HEK293 (cell line): ENCODE data around the gene ANKRD63.

Source experiments
- CTCF ChIA-PET: fragments of 350-600 bp; formaldehyde crosslinking; extraction: SDS; loops from one replicate; lab custom pipeline; 2021; ENCODE audit warnings: antibody characterized with exemption; lab: Yijun Ruan, JAX
- POLR2A ChIA-PET: fragments of 300-600 bp; formaldehyde crosslinking; extraction: SDS; loops from one replicate; lab custom pipeline; 2020; ENCODE audit warnings: antibody characterized with exemption, inconsistent platforms; lab: Yijun Ruan, JAX
- H3K27ac ChIP-seq: fragments of 200-500 bp; sonication (Bioruptor generic); 2 replicates; pipeline ENCODE4 v1.5.1; 2014; ENCODE audit warnings: low read depth, low read length, control low read depth, inconsistent platforms; ENCODE audit errors: extremely low read depth
- H3K36me3 ChIP-seq, 2 experiments: fragments of 200-500 bp in 1 of 2; sonication (Bioruptor generic) in 1 of 2; 1 replicate in 1 of 2; 2 replicates in 1 of 2; pipeline ENCODE4 v1.5.1; 2014 to 2017; ENCODE audit warnings: inconsistent platforms in 2 of 2, low read length in 2 of 2; ENCODE audit not compliant: control insufficient read depth in 2 of 2, insufficient read depth in 1 of 2
- H3K4me1 ChIP-seq: fragments of 200-500 bp; sonication (Bioruptor generic); 2 replicates; pipeline ENCODE4 v1.5.1; 2014; ENCODE audit warnings: mild to moderate bottlenecking, low read length, inconsistent platforms; ENCODE audit not compliant: control insufficient read depth, insufficient read depth
- H3K4me3 ChIP-seq: 2 replicates; pipeline ENCODE4 v1.5.1; 2011; ENCODE audit warnings: low read depth, mild to moderate bottlenecking, control low read depth, low read length, moderate library complexity
- H3K9me3 ChIP-seq: fragments of 200-500 bp; sonication (Bioruptor generic); 2 replicates; pipeline ENCODE4 v1.5.1; 2014; ENCODE audit warnings: low read depth, low read length, inconsistent platforms; ENCODE audit not compliant: control insufficient read depth, insufficient read depth
- KLF10 ChIP-seq: fragments of 450-650 bp; IDR thresholded peaks from 2 replicates; pipeline ENCODE4 v1.5.1; 2018; ENCODE audit warnings: missing biosample characterization, mild to moderate bottlenecking, missing genetic modification characterization
- OSR2 ChIP-seq: fragments of 450-650 bp; formaldehyde crosslinking; IDR thresholded peaks from 2 replicates; pipeline ENCODE4 v1.5.1; 2016; ENCODE audit warnings: missing biosample characterization, missing genetic modification characterization
- REPIN1 ChIP-seq: fragments of 450-650 bp; formaldehyde crosslinking; IDR thresholded peaks from 2 replicates; pipeline ENCODE4 v1.5.1; 2017; ENCODE audit warnings: missing biosample characterization, missing genetic modification characterization, low read depth
- ZFP3 ChIP-seq: fragments of 450-650 bp; formaldehyde crosslinking; IDR thresholded peaks from 2 replicates; pipeline ENCODE4 v1.5.1; 2016; ENCODE audit warnings: low read depth, missing biosample characterization, missing genetic modification characterization
- ZFP37 ChIP-seq: fragments of 450-650 bp; formaldehyde crosslinking; IDR thresholded peaks from 2 replicates; pipeline ENCODE4 v1.5.1; 2016; ENCODE audit warnings: missing biosample characterization, missing genetic modification characterization
- ZFP69B ChIP-seq: fragments of 450-650 bp; formaldehyde crosslinking; IDR thresholded peaks from 2 replicates; pipeline ENCODE4 v1.5.1; 2016; ENCODE audit warnings: missing biosample characterization, missing genetic modification characterization
- ZIC2 ChIP-seq: fragments of 450-650 bp; formaldehyde crosslinking; IDR thresholded peaks from 2 replicates; pipeline ENCODE4 v1.5.1; 2016; ENCODE audit warnings: missing biosample characterization, missing genetic modification characterization
- ZNF132 ChIP-seq: fragments of 450-650 bp; formaldehyde crosslinking; IDR thresholded peaks from 2 replicates; pipeline ENCODE4 v1.5.1; 2017; ENCODE audit warnings: missing biosample characterization, missing genetic modification characterization, borderline replicate concordance
- ZNF155 ChIP-seq: fragments of 450-650 bp; formaldehyde crosslinking; IDR thresholded peaks from 2 replicates; pipeline ENCODE4 v1.5.1; 2016; ENCODE audit warnings: missing biosample characterization, missing genetic modification characterization
- ZNF174 ChIP-seq: fragments of 450-650 bp; formaldehyde crosslinking; IDR thresholded peaks from 2 replicates; pipeline ENCODE4 v1.5.0; 2017; ENCODE audit warnings: missing biosample characterization, mild to moderate bottlenecking, missing genetic modification characterization
- ZNF18 ChIP-seq: fragments of 450-650 bp; formaldehyde crosslinking; IDR thresholded peaks from 2 replicates; pipeline ENCODE4 v1.5.1; 2016; ENCODE audit warnings: missing biosample characterization, missing genetic modification characterization
- ZNF221 ChIP-seq: fragments of 450-650 bp; formaldehyde crosslinking; IDR thresholded peaks from 2 replicates; pipeline ENCODE4 v1.5.1; 2017; ENCODE audit warnings: missing biosample characterization, missing genetic modification characterization, borderline replicate concordance
- ZNF335 ChIP-seq: fragments of 450-650 bp; formaldehyde crosslinking; conservative IDR thresholded peaks from 2 replicates; pipeline ENCODE4 v1.5.1; 2016; ENCODE audit warnings: missing biosample characterization, missing genetic modification characterization
- ZNF513 ChIP-seq: fragments of 450-650 bp; IDR thresholded peaks from 2 replicates; pipeline ENCODE4 v1.5.1; 2018; ENCODE audit warnings: missing biosample characterization, missing genetic modification characterization
- ZNF529 ChIP-seq: fragments of 450-650 bp; formaldehyde crosslinking; IDR thresholded peaks from 2 replicates; pipeline ENCODE4 v1.5.1; 2017; ENCODE audit warnings: missing genetic modification characterization, missing biosample characterization; ENCODE audit not compliant: insufficient replicate concordance
- ZNF544 ChIP-seq: fragments of 450-650 bp; formaldehyde crosslinking; IDR thresholded peaks from 2 replicates; pipeline ENCODE4 v1.5.0; 2017; ENCODE audit warnings: missing biosample characterization, missing genetic modification characterization
- ZNF549 ChIP-seq: fragments of 450-650 bp; IDR thresholded peaks from 2 replicates; pipeline ENCODE4 v1.5.1; 2018; ENCODE audit warnings: missing biosample characterization, missing genetic modification characterization, mild to moderate bottlenecking, inconsistent platforms, moderate library complexity
- ZNF610 ChIP-seq: fragments of 450-650 bp; formaldehyde crosslinking; IDR thresholded peaks from 2 replicates; pipeline ENCODE4 v1.5.1; 2016; ENCODE audit warnings: missing biosample characterization, missing genetic modification characterization, borderline replicate concordance
- ZNF768 ChIP-seq: fragments of 450-650 bp; formaldehyde crosslinking; IDR thresholded peaks from 2 replicates; pipeline ENCODE4 v1.5.1; 2018; ENCODE audit warnings: missing biosample characterization, mild to moderate bottlenecking, missing genetic modification characterization
- ZNF837 ChIP-seq: fragments of 450-650 bp; formaldehyde crosslinking; IDR thresholded peaks from 2 replicates; pipeline ENCODE4 v1.5.1; 2016; ENCODE audit warnings: missing biosample characterization, missing genetic modification characterization
- ZSCAN30 ChIP-seq: fragments of 450-650 bp; IDR thresholded peaks from 2 replicates; pipeline ENCODE4 v1.5.1; 2018; ENCODE audit warnings: missing biosample characterization, mild to moderate bottlenecking, missing genetic modification characterization, moderate library complexity

The ANKRD63 gene

DNA sequence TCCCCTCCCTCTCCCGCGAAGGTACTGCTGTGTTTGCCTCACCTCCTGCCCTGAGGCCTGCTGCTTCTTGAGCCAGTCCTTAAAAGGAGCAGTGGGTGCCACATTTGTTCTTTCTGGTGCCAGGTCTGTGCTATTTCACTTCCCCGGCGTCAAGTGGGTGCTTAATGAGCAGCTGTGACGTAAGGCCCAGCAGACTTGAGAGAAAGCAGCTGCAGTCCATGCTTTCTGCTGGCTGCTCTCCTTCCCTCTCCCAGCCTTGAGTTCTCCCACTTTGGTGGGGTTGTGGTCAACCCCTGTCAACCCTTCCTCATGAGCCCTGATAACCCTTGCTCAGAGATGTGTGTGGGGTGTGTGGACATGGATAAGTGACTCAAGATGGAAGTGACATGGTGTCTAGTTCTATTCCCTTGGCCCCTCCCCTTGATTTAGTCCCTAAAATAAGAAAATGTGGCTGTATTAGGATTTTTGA lies 47.5 kb upstream of the ANKRD63 start:
- ChIA-PET POLR2A (no interaction called here), CTCF (interaction anchor here (1.8 kb wide), 1 partner anchor 14 kb away, joined by 3 read pairs; no protein-coding TSS in a partner anchor)
- H3K9me3 ChIP-seq, result no peaks in the 10 kb centered on the region
- TF ChIP-seq REPIN1 (tag by site-specific recombination), result no peak
- no peak for TF ChIP-seq ZNF155 (tag by site-specific recombination)
- no peak for TF ChIP-seq ZNF335 (tag by site-specific recombination)
- no peak for TF ChIP-seq ZNF529 (tag by site-specific recombination)
- TF ChIP-seq ZFP37, result no peak
- no peak for TF ChIP-seq ZNF132 (tag by site-specific recombination)
- H3K27ac ChIP-seq, result no peak overlapping the region
- peaks cover 0 to 9% of the 10 kb centered on the region in 2 experiments; a peak in 1 of 3 replicates for H3K36me3 ChIP-seq
- H3K4me3 ChIP-seq, result no peak overlapping the region
- H3K4me1 ChIP-seq, result no peaks in the 10 kb centered on the region

DNA sequence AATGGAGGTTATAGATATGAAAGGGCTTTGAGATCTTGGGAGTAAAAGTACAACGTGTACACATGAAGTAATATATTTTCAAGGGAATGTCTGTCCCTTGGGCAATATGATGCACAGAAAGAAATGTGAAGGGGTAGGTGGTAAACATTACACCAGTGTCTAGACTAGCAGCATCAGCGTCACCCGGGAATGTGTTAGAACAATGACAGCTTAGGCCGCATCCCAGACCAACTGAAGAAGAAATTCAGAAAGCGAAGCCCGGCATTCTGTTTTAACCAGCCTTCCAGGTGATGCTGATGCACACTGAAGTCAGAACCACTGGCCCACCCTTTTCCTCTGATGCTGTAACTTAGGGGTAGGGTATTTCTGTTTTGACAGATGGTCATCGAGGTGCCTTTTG lies 46.9 kb upstream of the ANKRD63 start:
- H3K27ac ChIP-seq, result no peak overlapping the region
- ChIA-PET POLR2A (no interaction called here), CTCF (interaction anchor here (1.8 to 5.5 kb wide), 2 partner anchors 9 to 14 kb away, joined by 3 to 82 read pairs; no protein-coding TSS in a partner anchor)
- no peaks in the 10 kb centered on the region for H3K9me3 ChIP-seq
- no peak overlapping the region for H3K4me3 ChIP-seq
- 0 out of 2 replicates have a peak, but pooled peaks cover 3% of the 10 kb centered on the region for H3K4me1 ChIP-seq
- TF ChIP-seq KLF10 (tag by site-specific recombination), result no peak
- TF ChIP-seq ZNF544 (tag by site-specific recombination), result no peak
- TF ChIP-seq ZNF18 (tag by site-specific recombination), result no peak
- no peak for TF ChIP-seq ZNF610
- TF ChIP-seq ZNF549, result no peak
- no peak for TF ChIP-seq ZNF837 (tag by site-specific recombination)
- no peak for TF ChIP-seq ZNF174 (tag by site-specific recombination)
- TF ChIP-seq ZNF768, result no peak
- peaks cover 0 to 10% of the 10 kb centered on the region in 2 experiments; a peak in 1 of 3 replicates for H3K36me3 ChIP-seq

GRCh38 chr15:40328751-40329150 lies 45.9 kb upstream of the ANKRD63 start:
- Histone ChIP-seq H3K4me1 (0 out of 2 replicates have a peak, but pooled peaks cover 3% of the 10 kb centered on the region), H3K9me3 (no peaks in the 10 kb centered on the region), H3K4me3 (no peak overlapping the region), H3K36me3 (peaks cover 0 to 10% of the 10 kb centered on the region in 2 experiments; a peak in 1 of 3 replicates), H3K27ac (no peak overlapping the region)
- POLR2A ChIA-PET, result interaction anchor here (0.8 kb wide), 1 partner anchor 9 kb away, joined by 3 read pairs; no protein-coding TSS in a partner anchor
- TF ChIP-seq OSR2 (tag by site-specific recombination) (peak; percentile 28; the same call in 1 of the 2 replicates), ZIC2 (tag by site-specific recombination) (0 out of 2 replicates have a peak, but pooled peaks have one; percentile 7), ZFP69B (tag by site-specific recombination) (no peak), ZNF221 (tag by site-specific recombination) (no peak), ZFP3 (tag by site-specific recombination) (no peak), ZSCAN30 (tag by site-specific recombination) (no peak), ZNF513 (tag by site-specific recombination) (no peak)
- CTCF ChIA-PET, result interaction anchor here (0.6 to 5.5 kb wide), 8 partner anchors 10 to 128 kb away, joined by 3 to 82 read pairs (median 4); no protein-coding TSS in a partner anchor
